Lower lobe of right lung (tissue), 2 donors: Measurements from ENCODE around the gene CNTN1. TPM values are rescaled to one million over a fixed set of nuclear protein-coding genes. Genes with fewer than 3 reads are reported as not detected.

Experiments used
- ATAC-seq, 2 donors: fragments of 200-7000 bp; cut with Tn5 transposase; one replicate each; pipeline ENCODE4 v1.9.1; 2020 to 2022; ENCODE audit warnings: mild to moderate bottlenecking in 2 of 2, moderate library complexity in 2 of 2
- DNase-seq: peaks from one replicate; pipeline ENCODE4 v3.0.0-alpha.2; 2020
- H3K27ac ChIP-seq: fragments of 200-600 bp; one replicate; pipeline ENCODE4 v1.8.0; 2022
- H3K27me3 ChIP-seq: fragments of 200-600 bp; one replicate; pipeline ENCODE4 v1.8.0; 2022; ENCODE audit warnings: low read depth
- H3K36me3 ChIP-seq: fragments of 200-600 bp; one replicate; pipeline ENCODE4 v1.8.0; 2022; ENCODE audit warnings: mild to moderate bottlenecking
- H3K4me1 ChIP-seq: fragments of 200-600 bp; one replicate; pipeline ENCODE4 v1.8.0; 2022
- H3K4me3 ChIP-seq: fragments of 200-600 bp; one replicate; pipeline ENCODE4 v1.8.0; 2022; ENCODE audit warnings: mild to moderate bottlenecking
- H3K9me3 ChIP-seq: fragments of 200-600 bp; one replicate; pipeline ENCODE4 v1.8.0; 2022
- CTCF ChIP-seq: fragments of 200-600 bp; IDR thresholded peaks from one replicate; pipeline ENCODE4 v1.8.0; 2022; ENCODE audit warnings: antibody characterized with exemption, mild to moderate bottlenecking
- intact Hi-C: fragments of 100-400 bp; cut with DNase I; formaldehyde crosslinking; loops from one replicate; pipeline ENCODE4 v1.11.0; 2022
- total RNA-seq: library from RNA; stranded (reverse); fragmentation: NEBNext Ultra II Directional; extraction: Animal tissue kit (Norgen Biotek cat#: 25700); gene quantifications from one replicate; pipeline ENCODE4 v1.2.1, GENCODE V29; 2021
- donor health status: DM: no; HTN: yes; CAD: no; lungs with severe emphysema.

The CNTN1 gene
- total RNA-seq, 1 donor from 2014 or later: 12.3 TPM

GRCh38 chr12:40970320-40970907 is 278.2 kb downstream of the CNTN1 start:
- H3K27me3 ChIP-seq: no peaks in the 10 kb centered on the region
- no peak for TF ChIP-seq CTCF
- intact Hi-C loops: no loop called here
- no peaks in the 10 kb centered on the region for H3K9me3 ChIP-seq
- H3K27ac ChIP-seq: no peak overlapping the region
- H3K36me3 ChIP-seq: no peaks in the 10 kb centered on the region
- no peak for ATAC-seq
- H3K4me3 ChIP-seq: no peak overlapping the region
- H3K4me1 ChIP-seq: no peaks in the 10 kb centered on the region
- no peak for DNase-seq

- no peak for DNase-seq
- Histone ChIP-seq H3K9me3 (no peaks in the 10 kb centered on the region), H3K4me1 (no peaks in the 10 kb centered on the region), H3K27ac (no peak overlapping the region), H3K27me3 (no peaks in the 10 kb centered on the region), H3K4me3 (no peak overlapping the region), H3K36me3 (no peaks in the 10 kb centered on the region)
- no peak for ATAC-seq
- TF ChIP-seq CTCF: no peak
- intact Hi-C loops: no loop called here
These were observed 279.7 kb downstream of the CNTN1 start for GRCh38 chr12:40971911-40972310.

GRCh38 chr12:40976546-40976945 is 284.3 kb downstream of the CNTN1 start:
- H3K4me1 ChIP-seq: no peaks in the 10 kb centered on the region

GRCh38 chr12:40980427-40980961 is 288.3 kb downstream of the CNTN1 start:
- no peak overlapping the region for H3K27ac ChIP-seq
- intact Hi-C loops: no loop called here

More at GRCh38 chr12:40976546-40976945, 284.3 kb downstream of the CNTN1 start:
- intact Hi-C loops: no loop called here
- Histone ChIP-seq H3K27me3 (no peaks in the 10 kb centered on the region), H3K4me3 (no peak overlapping the region), H3K36me3 (no peaks in the 10 kb centered on the region), H3K9me3 (no peaks in the 10 kb centered on the region), H3K27ac (no peak overlapping the region)
- TF ChIP-seq CTCF: no peak
- DNase-seq: no peak
- no peak for ATAC-seq

GRCh38 chr12:40986001-40986400 is 293.8 kb downstream of the CNTN1 start:
- no peak for TF ChIP-seq CTCF
- H3K36me3 ChIP-seq: no peaks in the 10 kb centered on the region

More at GRCh38 chr12:40980427-40980961, 288.3 kb downstream of the CNTN1 start:
- H3K4me1 ChIP-seq: no peaks in the 10 kb centered on the region
- H3K9me3 ChIP-seq: no peaks in the 10 kb centered on the region
- H3K36me3 ChIP-seq: no peaks in the 10 kb centered on the region
- no peaks in the 10 kb centered on the region for H3K27me3 ChIP-seq
- DNase-seq (no peak), ATAC-seq (no peak)
- no peak overlapping the region for H3K4me3 ChIP-seq
- no peak for TF ChIP-seq CTCF

More at GRCh38 chr12:40986001-40986400, 293.8 kb downstream of the CNTN1 start:
- DNase-seq (no peak), ATAC-seq (no peak)
- intact Hi-C loops: no loop called here
- Histone ChIP-seq H3K4me1 (no peaks in the 10 kb centered on the region), H3K27ac (no peak overlapping the region), H3K27me3 (no peaks in the 10 kb centered on the region), H3K9me3 (no peaks in the 10 kb centered on the region), H3K4me3 (no peak overlapping the region)
